ENCODE measurements around the gene TAOK1.
A peak's percentile ranks its signal among the peaks of the same experiment; 100 is the strongest.

The TAOK1 gene

GRCh38 chr17:29560316-29560715, 170.2 kb downstream of the TAOK1 start:
- Histone ChIP-seq H3K4me3 (replicated peaks; ENCODE audit: low read depth, low read length) (no peak overlapping the region), H3K36me3 (ENCODE audit: control insufficient read depth, insufficient read depth, low read length) (peaks cover 7% of the 10 kb centered on the region)
- no peak for DNase-seq (ENCODE audit: extremely low read depth, insufficient read length)

GRCh38 chr17:29561554-29562517, 171.7 kb downstream of the TAOK1 start:
- no peak for DNase-seq (ENCODE audit: extremely low read depth, insufficient read length)
- Histone ChIP-seq H3K36me3 (ENCODE audit: control insufficient read depth, insufficient read depth, low read length) (peaks cover 7% of the 10 kb centered on the region), H3K27me3 (replicated peaks; ENCODE audit: control insufficient read depth, insufficient read depth, low read length) (no peaks in the 10 kb centered on the region), H3K4me3 (replicated peaks; ENCODE audit: low read depth, low read length) (no peak overlapping the region)
- TF ChIP-seq, protein P1, sequence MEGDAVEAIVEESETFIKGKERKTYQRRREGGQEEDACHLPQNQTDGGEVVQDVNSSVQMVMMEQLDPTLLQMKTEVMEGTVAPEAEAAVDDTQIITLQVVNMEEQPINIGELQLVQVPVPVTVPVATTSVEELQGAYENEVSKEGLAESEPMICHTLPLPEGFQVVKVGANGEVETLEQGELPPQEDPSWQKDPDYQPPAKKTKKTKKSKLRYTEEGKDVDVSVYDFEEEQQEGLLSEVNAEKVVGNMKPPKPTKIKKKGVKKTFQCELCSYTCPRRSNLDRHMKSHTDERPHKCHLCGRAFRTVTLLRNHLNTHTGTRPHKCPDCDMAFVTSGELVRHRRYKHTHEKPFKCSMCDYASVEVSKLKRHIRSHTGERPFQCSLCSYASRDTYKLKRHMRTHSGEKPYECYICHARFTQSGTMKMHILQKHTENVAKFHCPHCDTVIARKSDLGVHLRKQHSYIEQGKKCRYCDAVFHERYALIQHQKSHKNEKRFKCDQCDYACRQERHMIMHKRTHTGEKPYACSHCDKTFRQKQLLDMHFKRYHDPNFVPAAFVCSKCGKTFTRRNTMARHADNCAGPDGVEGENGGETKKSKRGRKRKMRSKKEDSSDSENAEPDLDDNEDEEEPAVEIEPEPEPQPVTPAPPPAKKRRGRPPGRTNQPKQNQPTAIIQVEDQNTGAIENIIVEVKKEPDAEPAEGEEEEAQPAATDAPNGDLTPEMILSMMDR (IDR thresholded peaks at IDR 0.05; ENCODE audit: insufficient read depth, low read length, poor library complexity, severe bottlenecking): no peak

More at GRCh38 chr17:29560316-29560715, 170.2 kb downstream of the TAOK1 start:
- no peaks in the 10 kb centered on the region for H3K27me3 ChIP-seq (replicated peaks; ENCODE audit: control insufficient read depth, insufficient read depth, low read length)
- TF ChIP-seq, protein P1 (IDR thresholded peaks at IDR 0.05; ENCODE audit: insufficient read depth, low read length, poor library complexity, severe bottlenecking): no peak

- TF ChIP-seq, protein P1 (IDR thresholded peaks at IDR 0.05; ENCODE audit: insufficient read depth, low read length, poor library complexity, severe bottlenecking): no peak
- peaks cover 7% of the 10 kb centered on the region for H3K36me3 ChIP-seq (ENCODE audit: control insufficient read depth, insufficient read depth, low read length)
- no peak overlapping the region for H3K4me3 ChIP-seq (replicated peaks; ENCODE audit: low read depth, low read length)
- DNase-seq (ENCODE audit: extremely low read depth, insufficient read length): no peak
- no peaks in the 10 kb centered on the region for H3K27me3 ChIP-seq (replicated peaks; ENCODE audit: control insufficient read depth, insufficient read depth, low read length)
Measured at GRCh38 chr17:29562615-29563014, 172.5 kb downstream of the TAOK1 start.

DNA sequence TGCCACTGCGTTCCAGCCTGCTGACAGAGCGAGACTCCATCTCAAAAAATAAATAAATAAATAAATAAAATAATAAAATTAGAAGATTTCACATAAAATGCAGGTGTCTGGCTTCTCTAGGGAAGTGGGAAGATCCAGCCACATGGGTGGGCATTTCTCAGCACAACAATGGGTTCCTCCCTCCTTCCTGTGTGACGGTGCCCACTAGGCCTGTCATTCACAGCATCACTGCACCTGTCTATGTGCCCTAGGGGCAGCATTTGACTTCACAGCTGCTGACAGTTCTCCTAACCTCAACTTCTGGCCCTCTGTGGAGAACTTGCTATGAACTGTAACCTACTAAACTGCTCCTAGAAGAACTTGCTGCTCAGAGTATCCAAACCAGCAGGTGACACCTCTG, 173.7 kb downstream of the TAOK1 start:
- DNase-seq (ENCODE audit: extremely low read depth, insufficient read length): no peak
- H3K4me3 ChIP-seq (replicated peaks; ENCODE audit: low read depth, low read length): no peak overlapping the region
- H3K36me3 ChIP-seq (ENCODE audit: control insufficient read depth, insufficient read depth, low read length): peaks cover 7% of the 10 kb centered on the region
- TF ChIP-seq, protein P1 (IDR thresholded peaks at IDR 0.05; ENCODE audit: insufficient read depth, low read length, poor library complexity, severe bottlenecking): no peak
- H3K27me3 ChIP-seq (replicated peaks; ENCODE audit: control insufficient read depth, insufficient read depth, low read length): no peaks in the 10 kb centered on the region

- peaks cover 7% of the 10 kb centered on the region for H3K36me3 ChIP-seq (ENCODE audit: control insufficient read depth, insufficient read depth, low read length)
- peak overlapping the region; percentile 72 for H3K4me3 ChIP-seq (replicated peaks; ENCODE audit: low read depth, low read length)
- TF ChIP-seq, protein P1 (IDR thresholded peaks at IDR 0.05; ENCODE audit: insufficient read depth, low read length, poor library complexity, severe bottlenecking): peak; percentile 44
- DNase-seq (ENCODE audit: extremely low read depth, insufficient read length): peak; percentile 83
- no peaks in the 10 kb centered on the region for H3K27me3 ChIP-seq (replicated peaks; ENCODE audit: control insufficient read depth, insufficient read depth, low read length)
Measured at GRCh38 chr17:29565643-29566472, 175.7 kb downstream of the TAOK1 start.

Data from GM06990 (cell line).